Epithelial cell of proximal tubule (primary cell): ENCODE results near the gene GMFB. TPM values are rescaled to one million over a fixed set of nuclear protein-coding genes. Genes with fewer than 3 reads are reported as not detected.

Source experiments
- DNase-seq: peaks from one replicate; pipeline ENCODE4 v3.0.0-alpha.2; 2011; ENCODE audit warnings: low read depth
- H3K4me3 ChIP-seq: 2 replicates; pipeline ENCODE4 v1.5.1; 2011; ENCODE audit warnings: low read depth, mild to moderate bottlenecking, low read length
- total RNA-seq: library from RNA; depleted of rRNA; stranded (reverse); fragments of >200 nt; gene quantifications from 2 replicates; pipeline ENCODE4 v1.2.3, GENCODE V29; 2015
- TF ChIP-seq, protein P1 (sequence below): conservative IDR thresholded peaks from 2 replicates; pipeline ENCODE4 v1.5.1; 2012; ENCODE audit warnings: low read depth, mild to moderate bottlenecking, low read length

GMFB gene
- total RNA-seq, 1 donor from 2014 or later: 93.1 TPM

- DNase-seq: no peak
- no peak overlapping the region for H3K4me3 ChIP-seq
- TF ChIP-seq, protein P1, sequence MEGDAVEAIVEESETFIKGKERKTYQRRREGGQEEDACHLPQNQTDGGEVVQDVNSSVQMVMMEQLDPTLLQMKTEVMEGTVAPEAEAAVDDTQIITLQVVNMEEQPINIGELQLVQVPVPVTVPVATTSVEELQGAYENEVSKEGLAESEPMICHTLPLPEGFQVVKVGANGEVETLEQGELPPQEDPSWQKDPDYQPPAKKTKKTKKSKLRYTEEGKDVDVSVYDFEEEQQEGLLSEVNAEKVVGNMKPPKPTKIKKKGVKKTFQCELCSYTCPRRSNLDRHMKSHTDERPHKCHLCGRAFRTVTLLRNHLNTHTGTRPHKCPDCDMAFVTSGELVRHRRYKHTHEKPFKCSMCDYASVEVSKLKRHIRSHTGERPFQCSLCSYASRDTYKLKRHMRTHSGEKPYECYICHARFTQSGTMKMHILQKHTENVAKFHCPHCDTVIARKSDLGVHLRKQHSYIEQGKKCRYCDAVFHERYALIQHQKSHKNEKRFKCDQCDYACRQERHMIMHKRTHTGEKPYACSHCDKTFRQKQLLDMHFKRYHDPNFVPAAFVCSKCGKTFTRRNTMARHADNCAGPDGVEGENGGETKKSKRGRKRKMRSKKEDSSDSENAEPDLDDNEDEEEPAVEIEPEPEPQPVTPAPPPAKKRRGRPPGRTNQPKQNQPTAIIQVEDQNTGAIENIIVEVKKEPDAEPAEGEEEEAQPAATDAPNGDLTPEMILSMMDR: no peak
Measured at GRCh38 chr14:54498095-54498531, 9.3 kb upstream of the GMFB start.

GRCh38 chr14:54497224-54497623, 8.4 kb upstream of the GMFB start:
- H3K4me3 ChIP-seq: no peak overlapping the region
- TF ChIP-seq, protein P1: no peak
- DNase-seq: no peak

DNA sequence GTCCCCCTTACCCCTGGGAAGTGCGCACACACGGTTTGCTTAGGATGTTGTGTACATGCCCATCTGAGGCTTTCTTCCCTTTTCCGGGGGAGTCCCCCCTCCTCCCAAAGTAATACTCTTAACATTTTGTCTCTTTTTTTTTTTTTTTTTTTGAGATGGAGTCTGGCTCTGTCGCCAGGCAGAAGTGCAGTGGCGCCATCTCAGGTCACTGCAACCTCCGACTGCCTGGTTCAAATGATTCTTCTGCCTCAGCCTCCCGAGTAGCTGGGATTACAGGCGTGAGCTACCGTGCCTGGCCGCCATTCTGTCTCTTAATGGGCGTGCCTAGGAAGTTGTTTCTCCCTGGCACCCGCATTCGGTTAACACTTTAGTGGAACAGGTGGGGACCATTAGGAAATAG, 4.5 kb upstream of the GMFB start:
- no peak overlapping the region for H3K4me3 ChIP-seq
- DNase-seq: no peak
- TF ChIP-seq, protein P1: no peak

GRCh38 chr14:54490445-54491175, 1.8 kb upstream of the GMFB start:
- DNase-seq: no peak

GRCh38 chr14:54489731-54490444, 1.1 kb upstream of the GMFB start:
- no peak for DNase-seq
- peak overlapping the region; percentile 93 for H3K4me3 ChIP-seq
- TF ChIP-seq, protein P1: no peak

More at GRCh38 chr14:54490445-54491175, 1.8 kb upstream of the GMFB start:
- H3K4me3 ChIP-seq: no peak overlapping the region
- TF ChIP-seq, protein P1: no peak

- no peak for DNase-seq
- TF ChIP-seq, protein P1: no peak
- H3K4me3 ChIP-seq: peak overlapping the region; percentile 93
Measured at GRCh38 chr14:54489318-54489683, 521 bp upstream of the GMFB start.

DNA sequence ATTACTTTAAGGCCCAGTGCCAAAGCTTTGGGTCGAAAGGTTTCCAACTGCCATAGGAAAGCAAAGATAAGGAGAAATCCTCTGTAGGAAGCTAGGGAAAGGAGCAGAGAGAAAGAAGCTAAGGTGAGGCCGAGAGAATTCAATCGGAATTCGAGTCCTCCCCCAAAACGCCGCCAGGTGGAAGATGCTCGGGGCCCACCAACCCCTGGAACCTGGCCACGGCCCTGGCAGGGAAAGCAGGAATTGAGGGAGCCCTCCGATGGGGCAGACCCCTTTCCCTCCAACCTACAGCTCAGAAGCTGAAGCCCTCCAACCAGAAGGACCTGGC, 498 bp downstream of the GMFB start:
- TF ChIP-seq, protein P1: no peak
- DNase-seq: no peak
- peak overlapping the region; percentile 93 for H3K4me3 ChIP-seq
